GM23338 (cell line): ENCODE data around the gene ZNF202. TPM values are rescaled to one million over a fixed set of nuclear protein-coding genes. Genes with fewer than 3 reads are reported as not detected.

Experiments
- ATAC-seq: fragments of 200-7000 bp; cut with Tn5 transposase; 3 replicates; pipeline ENCODE4 v1.9.1; 2020
- DNase-seq: peaks from one replicate; pipeline ENCODE4 v3.0.0-alpha.2; 2015; ENCODE audit warnings: low spot score
- H2AFZ ChIP-seq: fragments of 200-600 bp; sonication (generic); 2 replicates; pipeline ENCODE4 v1.8.0; 2016; ENCODE audit warnings: antibody characterized with exemption, mild to moderate bottlenecking, moderate library complexity
- H3F3A ChIP-seq: fragments of 200-600 bp; sonication (generic); replicated peaks from 2 replicates; pipeline ENCODE4 v1.8.0; 2017; ENCODE audit warnings: antibody characterized with exemption, mixed run types, low read depth
- H3K27ac ChIP-seq: fragments of 200-600 bp; sonication (generic); 2 replicates; pipeline ENCODE4 v1.6.1; 2016; ENCODE audit warnings: low read depth
- H3K27me3 ChIP-seq: fragments of 200-600 bp; sonication (generic); 2 replicates; pipeline ENCODE4 v1.8.0; 2016; ENCODE audit warnings: mild to moderate bottlenecking, mixed run types, moderate library complexity; ENCODE audit not compliant: insufficient read depth
- H3K36me3 ChIP-seq: fragments of 200-600 bp; sonication (generic); 2 replicates; pipeline ENCODE4 v1.8.0; 2016; ENCODE audit warnings: mild to moderate bottlenecking; ENCODE audit not compliant: insufficient read depth
- H3K4me1 ChIP-seq: fragments of 200-600 bp; sonication (generic); 2 replicates; pipeline ENCODE4 v1.8.0; 2016; ENCODE audit warnings: mild to moderate bottlenecking, moderate library complexity; ENCODE audit not compliant: insufficient read depth
- H3K4me2 ChIP-seq: fragments of 200-600 bp; sonication (generic); 2 replicates; pipeline ENCODE4 v1.7.1; 2017; ENCODE audit warnings: mixed run types
- H3K4me3 ChIP-seq: fragments of 200-600 bp; sonication (generic); 2 replicates; pipeline ENCODE4 v1.6.1; 2016; ENCODE audit warnings: mixed run types
- H3K79me2 ChIP-seq: fragments of 200-600 bp; sonication (generic); replicated peaks from 2 replicates; pipeline ENCODE4 v1.8.0; 2017; ENCODE audit warnings: mild to moderate bottlenecking; ENCODE audit not compliant: insufficient read depth
- H3K9me2 ChIP-seq: fragments of 200-600 bp; sonication (generic); 2 replicates; pipeline ENCODE4 v1.8.0; 2017; ENCODE audit not compliant: insufficient read depth
- H4K20me1 ChIP-seq: fragments of 200-600 bp; sonication (generic); replicated peaks from 2 replicates; pipeline ENCODE4 v1.8.0; 2017; ENCODE audit warnings: mild to moderate bottlenecking; ENCODE audit not compliant: insufficient read depth
- H3K27ac Mint-ChIP-seq: 2 replicates; pipeline ENCODE4 v1.8.0; 2020; ENCODE audit warnings: inconsistent platforms, mild to moderate bottlenecking, moderate library complexity, mixed read lengths
- H3K27me3 Mint-ChIP-seq: 3 replicates; pipeline ENCODE4 v1.8.0; 2022; ENCODE audit warnings: low read depth, mild to moderate bottlenecking, moderate library complexity, mixed read lengths, inconsistent platforms; ENCODE audit not compliant: insufficient read depth, poor library complexity
- H3K36me3 Mint-ChIP-seq: 3 replicates; pipeline ENCODE4 v1.8.0; 2021; ENCODE audit warnings: low read depth, mild to moderate bottlenecking, inconsistent platforms, moderate library complexity, mixed read lengths
- H3K4me1 Mint-ChIP-seq: 3 replicates; pipeline ENCODE4 v1.8.0; 2020; ENCODE audit warnings: mild to moderate bottlenecking, inconsistent platforms, mixed read lengths
- H3K4me3 Mint-ChIP-seq: 3 replicates; pipeline ENCODE4 v1.8.0; 2021; ENCODE audit warnings: moderate library complexity, mild to moderate bottlenecking, inconsistent platforms, mixed read lengths
- H3K9me3 Mint-ChIP-seq: 3 replicates; pipeline ENCODE4 v1.8.0; 2020; ENCODE audit warnings: moderate library complexity, mild to moderate bottlenecking, inconsistent platforms, mixed read lengths
- CREB1 ChIP-seq: fragments of 250-450 bp; sonication (Bioruptor Pico); IDR thresholded peaks from 2 replicates; pipeline ENCODE4 v1.5.0; 2020; ENCODE audit warnings: low read depth, mild to moderate bottlenecking, moderate library complexity
- CTCF ChIP-seq, 2 experiments: fragments of 200-600 bp in 1 of 2; sonication (generic) in 1 of 2; conservative IDR thresholded peaks; 2 replicates each; pipeline versions ENCODE4 v1.5.1 to v1.6.1; 2016 to 2017; ENCODE audit warnings: antibody characterized with exemption in 2 of 2, low read depth in 2 of 2, mild to moderate bottlenecking in 2 of 2, moderate library complexity in 1 of 2
- ETS1 ChIP-seq: IDR thresholded peaks from 2 replicates; pipeline ENCODE4 v1.6.1; 2016; ENCODE audit warnings: antibody characterized with exemption
- EZH2phosphoT487 ChIP-seq: fragments of 200-600 bp; sonication (generic); IDR thresholded peaks from one replicate; pipeline ENCODE4 v1.8.1; 2018; ENCODE audit warnings: antibody characterized with exemption; ENCODE audit not compliant: unreplicated experiment
- JUNB ChIP-seq: IDR thresholded peaks from one replicate; pipeline ENCODE4 v1.6.1; 2016; ENCODE audit warnings: antibody characterized with exemption; ENCODE audit not compliant: unreplicated experiment
- POLR2AphosphoS5 ChIP-seq: IDR thresholded peaks from 2 replicates; pipeline ENCODE4 v1.6.1; 2016; ENCODE audit warnings: antibody characterized with exemption, low read depth
- REST ChIP-seq: IDR thresholded peaks from one replicate; pipeline ENCODE4 v1.6.1; 2018; ENCODE audit warnings: antibody characterized with exemption; ENCODE audit not compliant: unreplicated experiment
- STAT1 ChIP-seq: IDR thresholded peaks from one replicate; pipeline ENCODE4 v1.6.1; 2016; ENCODE audit warnings: antibody characterized with exemption; ENCODE audit not compliant: unreplicated experiment
- ZNF114 ChIP-seq: fragments of 250-450 bp; sonication (Bioruptor Pico); IDR thresholded peaks from 2 replicates; pipeline ENCODE4 v1.5.0; 2020; ENCODE audit warnings: mild to moderate bottlenecking, moderate library complexity
- ZNF331 ChIP-seq: fragments of 250-450 bp; sonication (Bioruptor Pico); IDR thresholded peaks from 2 replicates; pipeline ENCODE4 v1.5.0; 2020; ENCODE audit warnings: low read depth, mild to moderate bottlenecking, moderate library complexity
- ZNF462 ChIP-seq: fragments of 250-450 bp; sonication (Bioruptor Pico); IDR thresholded peaks from 2 replicates; pipeline ENCODE4 v1.5.0; 2020; ENCODE audit warnings: mild to moderate bottlenecking, moderate library complexity
- polyA plus RNA-seq: library from polyadenylated mRNA; unstranded; fragments of >200 nt; fragmentation: Nextera tagmentation; extraction: Ambion mirVana; gene quantifications from 2 replicates; pipeline ENCODE4 v1.2.1, GENCODE V29; 2016
- total RNA-seq: library from RNA; depleted of rRNA; stranded (reverse); fragments of >200 nt; shearing (Covaris generic); gene quantifications from 2 replicates; pipeline ENCODE4 v1.2.3, GENCODE V29; 2014

Gene ZNF202
- total and polyA plus RNA-seq, 2 experiments from 2014 or later, result 18.2 to 36.7 TPM

GRCh38 chr11:123707606-123708205, 33.8 kb downstream of the ZNF202 start (continued):
- TF ChIP-seq CTCF (conservative IDR thresholded peaks at IDR 0.05; ENCODE audit: low read depth in 2 of 2), result peak; percentile 94 to 97
- no peak for TF ChIP-seq ZNF331

GRCh38 chr11:123707206-123707605, 34.3 kb downstream of the ZNF202 start:
- H3K36me3 Mint-ChIP-seq, result no peaks in the 10 kb centered on the region
- H4K20me1 ChIP-seq, result no peaks in the 10 kb centered on the region
- peaks cover 7% of the 10 kb centered on the region for H3K4me1 Mint-ChIP-seq
- no peak for ATAC-seq
- H3K4me1 ChIP-seq, result 0 out of 2 replicates have a peak, but pooled peaks cover 7% of the 10 kb centered on the region
- no peak overlapping the region for H3K27ac Mint-ChIP-seq
- H3K4me2 ChIP-seq, result no peak overlapping the region
- H3K79me2 ChIP-seq, result no peaks in the 10 kb centered on the region
- no peaks in the 10 kb centered on the region for H3K9me3 Mint-ChIP-seq
- no peaks in the 10 kb centered on the region for H3F3A ChIP-seq
- DNase-seq, result no peak
- H3K36me3 ChIP-seq, result no peaks in the 10 kb centered on the region
- H3K9me2 ChIP-seq, result no peaks in the 10 kb centered on the region
- H3K27me3 Mint-ChIP-seq, result peaks cover 6% of the 10 kb centered on the region
- H2AFZ ChIP-seq, result no peak overlapping the region
- H3K4me3 Mint-ChIP-seq, result no peak overlapping the region
- H3K4me3 ChIP-seq, result no peak overlapping the region
- no peaks in the 10 kb centered on the region for H3K27me3 ChIP-seq
- H3K27ac ChIP-seq, result no peak overlapping the region
- no peak for TF ChIP-seq ZNF331
- TF ChIP-seq POLR2AphosphoS5, result no peak
- TF ChIP-seq EZH2phosphoT487, result no peak
- TF ChIP-seq REST, result no peak
- TF ChIP-seq JUNB, result no peak
- TF ChIP-seq STAT1, result no peak
- no peak for TF ChIP-seq ETS1
- TF ChIP-seq ZNF114 (CRISPR knock-in tag), result no peak
- no peak for TF ChIP-seq CREB1 (CRISPR knock-in tag)
- no peak for TF ChIP-seq ZNF462 (CRISPR knock-in tag)
